GM18951 (cell line): Measurements from ENCODE around the gene TMEM234.
A peak's percentile ranks its signal among the peaks of the same experiment; 100 is the strongest.

Source experiments
- POLR2A ChIP-seq: IDR thresholded peaks from 4 replicates; pipeline ENCODE4 v1.6.1; 2011; ENCODE audit warnings: mild to moderate bottlenecking; ENCODE audit not compliant: insufficient read length, insufficient read depth; ENCODE audit errors: extremely low read depth
- in situ Hi-C: fragments of 300-500 bp; cut with MboI; formaldehyde crosslinking; loops from one replicate; pipeline ENCODE4 v1.12.0; 2022; ENCODE audit warnings: low sequenced_read_pairs, mixed read lengths, inconsistent platforms; ENCODE audit not compliant: unreplicated experiment

TMEM234 gene

GRCh38 chr1:32247983-32248889, 26.1 kb upstream of the TMEM234 start:
- in situ Hi-C loops, result no loop called here
- peak; percentile 41 for TF ChIP-seq POLR2A

GRCh38 chr1:32247452-32247851, 25.3 kb upstream of the TMEM234 start:
- in situ Hi-C loops, result no loop called here
- no peak for TF ChIP-seq POLR2A

- TF ChIP-seq POLR2A, result no peak
- in situ Hi-C loops, result no loop called here
These were observed 24.7 kb upstream of the TMEM234 start, which contains the start of gene FAM167B for GRCh38 chr1:32246888-32247273. Gene FAM167B (plus strand): TSS chr1:32247222. CDS start chr1:32247422, 200 bp downstream.

- in situ Hi-C loops, result no loop called here
- no peak for TF ChIP-seq POLR2A
These were observed 20.2 kb upstream of the TMEM234 start for GRCh38 chr1:32242341-32242851.

- in situ Hi-C loops, result no loop called here
- peak; percentile 47 for TF ChIP-seq POLR2A
These were observed 19.0 kb upstream of the TMEM234 start for GRCh38 chr1:32241001-32241763.

- in situ Hi-C loops, result no loop called here
- TF ChIP-seq POLR2A, result no peak
These were observed 18.2 kb upstream of the TMEM234 start for GRCh38 chr1:32240140-32240951.

GRCh38 chr1:32239790-32240139, 17.6 kb upstream of the TMEM234 start:
- in situ Hi-C loops, result no loop called here
- no peak for TF ChIP-seq POLR2A

GRCh38 chr1:32239337-32239736, 17.2 kb upstream of the TMEM234 start:
- TF ChIP-seq POLR2A, result no peak
- in situ Hi-C loops, result no loop called here

GRCh38 chr1:32234792-32235191, 12.6 kb upstream of the TMEM234 start:
- in situ Hi-C loops, result loop anchor here (5.0 kb wide), 1 partner anchor 83 kb away; no protein-coding TSS in a partner anchor
- TF ChIP-seq POLR2A, result no peak

- TF ChIP-seq POLR2A, result no peak
- in situ Hi-C loops, result loop anchor here (5.0 kb wide), 1 partner anchor 85 kb away; no protein-coding TSS in a partner anchor
These were observed 10.6 kb upstream of the TMEM234 start for GRCh38 chr1:32232558-32233304.

- in situ Hi-C loops, result loop anchor here (5.0 kb wide), 1 partner anchor 85 kb away; no protein-coding TSS in a partner anchor
- TF ChIP-seq POLR2A, result no peak
These were observed 9.8 kb upstream of the TMEM234 start for GRCh38 chr1:32231843-32232432.

GRCh38 chr1:32228771-32229170, 6.6 kb upstream of the TMEM234 start:
- no peak for TF ChIP-seq POLR2A
- in situ Hi-C loops, result no loop called here

- in situ Hi-C loops, result no loop called here
These were observed 2.1 kb upstream of the TMEM234 start for GRCh38 chr1:32224285-32224684.

More at GRCh38 chr1:32224285-32224684, 2.1 kb upstream of the TMEM234 start:
- no peak for TF ChIP-seq POLR2A
